Neural crest cell (in vitro differentiated cells): Measurements from ENCODE around the gene VWA2. TPM values are rescaled to one million over a fixed set of nuclear protein-coding genes. Genes with fewer than 3 reads are reported as not detected.

Experiments used
- DNase-seq: peaks from one replicate; pipeline ENCODE4 v3.0.0; 2021; ENCODE audit warnings: low read depth, mixed read lengths, low spot score
- H3K27ac Mint-ChIP-seq: one replicate; pipeline ENCODE4 v1.8.0; 2021; ENCODE audit warnings: mild to moderate bottlenecking, mixed read lengths; ENCODE audit not compliant: unreplicated experiment
- H3K27me3 Mint-ChIP-seq: 2 replicates; pipeline ENCODE4 v1.8.0; 2021; ENCODE audit warnings: low read depth, mild to moderate bottlenecking, mixed read lengths
- H3K36me3 Mint-ChIP-seq: 2 replicates; pipeline ENCODE4 v1.8.0; 2021; ENCODE audit warnings: low read depth, mild to moderate bottlenecking, mixed read lengths
- H3K4me1 Mint-ChIP-seq: 2 replicates; pipeline ENCODE4 v1.8.0; 2021; ENCODE audit warnings: mixed read lengths
- H3K4me3 Mint-ChIP-seq: one replicate; pipeline ENCODE4 v1.8.0; 2021; ENCODE audit warnings: mild to moderate bottlenecking, mixed read lengths
- H3K9me3 Mint-ChIP-seq: 2 replicates; pipeline ENCODE4 v1.8.0; 2021; ENCODE audit warnings: mixed read lengths
- CTCF ChIP-seq: fragments of 200-600 bp; sonication (generic); conservative IDR thresholded peaks from 2 replicates; pipeline ENCODE4 v1.5.0; 2021; ENCODE audit warnings: antibody characterized with exemption, mild to moderate bottlenecking
- total RNA-seq: library from RNA; stranded (reverse); gene quantifications from 2 replicates; pipeline ENCODE4 v1.2.1, GENCODE V29; 2021

The VWA2 gene
- total RNA-seq, 1 donor from 2014 or later = not detected

GRCh38 chr10:114245121-114245791 lies 6.2 kb downstream of the VWA2 start:
- TF ChIP-seq CTCF = no peak
- peaks cover 3% of the 10 kb centered on the region for H3K4me1 Mint-ChIP-seq
- H3K27me3 Mint-ChIP-seq = peaks cover 62% of the 10 kb centered on the region
- H3K36me3 Mint-ChIP-seq = no peaks in the 10 kb centered on the region
- no peak overlapping the region for H3K4me3 Mint-ChIP-seq
- H3K27ac Mint-ChIP-seq = no peak overlapping the region
- no peaks in the 10 kb centered on the region for H3K9me3 Mint-ChIP-seq
- no peak for DNase-seq

- TF ChIP-seq CTCF = no peak
- Mint-ChIP-seq H3K9me3 (no peaks in the 10 kb centered on the region), H3K27ac (no peak overlapping the region), H3K27me3 (peaks cover 47% of the 10 kb centered on the region), H3K36me3 (no peaks in the 10 kb centered on the region), H3K4me1 (peaks cover 3% of the 10 kb centered on the region), H3K4me3 (no peak overlapping the region)
- no peak for DNase-seq
Measured at GRCh38 chr10:114246679-114247305, 7.7 kb downstream of the VWA2 start.

- Mint-ChIP-seq H3K4me1 (no peaks in the 10 kb centered on the region), H3K4me3 (no peak overlapping the region), H3K27ac (no peak overlapping the region), H3K9me3 (peaks cover 5% of the 10 kb centered on the region), H3K27me3 (peaks cover 17% of the 10 kb centered on the region), H3K36me3 (no peaks in the 10 kb centered on the region)
- no peak for DNase-seq
- no peak for TF ChIP-seq CTCF
Measured at GRCh38 chr10:114250236-114250635, 11.2 kb downstream of the VWA2 start.

- H3K9me3 Mint-ChIP-seq = peaks cover 5% of the 10 kb centered on the region
- no peak overlapping the region for H3K27ac Mint-ChIP-seq
- H3K4me1 Mint-ChIP-seq = no peaks in the 10 kb centered on the region
- no peak for TF ChIP-seq CTCF
- DNase-seq = no peak
- no peak overlapping the region for H3K4me3 Mint-ChIP-seq
- peaks cover 13% of the 10 kb centered on the region for H3K27me3 Mint-ChIP-seq
- no peaks in the 10 kb centered on the region for H3K36me3 Mint-ChIP-seq
Measured at GRCh38 chr10:114250716-114251115, 11.7 kb downstream of the VWA2 start.

- Mint-ChIP-seq H3K9me3 (peaks cover 5% of the 10 kb centered on the region), H3K36me3 (no peaks in the 10 kb centered on the region), H3K4me3 (no peak overlapping the region), H3K27ac (no peak overlapping the region), H3K27me3 (peaks cover 7% of the 10 kb centered on the region), H3K4me1 (no peaks in the 10 kb centered on the region)
- DNase-seq = no peak
- no peak for TF ChIP-seq CTCF
Measured at GRCh38 chr10:114252092-114252491, 13.0 kb downstream of the VWA2 start.
